ENCODE measurements around the gene COG3. TPM values are rescaled to one million over a fixed set of nuclear protein-coding genes. Genes with fewer than 3 reads are reported as not detected.
A peak's percentile ranks its signal among the peaks of the same experiment; 100 is the strongest.

Gene COG3
- total and polyA plus RNA-seq, 2 donors (not counting 1 experiment from before 2014, with no cell fraction given) = 24.0 to 37.5 TPM

DNA sequence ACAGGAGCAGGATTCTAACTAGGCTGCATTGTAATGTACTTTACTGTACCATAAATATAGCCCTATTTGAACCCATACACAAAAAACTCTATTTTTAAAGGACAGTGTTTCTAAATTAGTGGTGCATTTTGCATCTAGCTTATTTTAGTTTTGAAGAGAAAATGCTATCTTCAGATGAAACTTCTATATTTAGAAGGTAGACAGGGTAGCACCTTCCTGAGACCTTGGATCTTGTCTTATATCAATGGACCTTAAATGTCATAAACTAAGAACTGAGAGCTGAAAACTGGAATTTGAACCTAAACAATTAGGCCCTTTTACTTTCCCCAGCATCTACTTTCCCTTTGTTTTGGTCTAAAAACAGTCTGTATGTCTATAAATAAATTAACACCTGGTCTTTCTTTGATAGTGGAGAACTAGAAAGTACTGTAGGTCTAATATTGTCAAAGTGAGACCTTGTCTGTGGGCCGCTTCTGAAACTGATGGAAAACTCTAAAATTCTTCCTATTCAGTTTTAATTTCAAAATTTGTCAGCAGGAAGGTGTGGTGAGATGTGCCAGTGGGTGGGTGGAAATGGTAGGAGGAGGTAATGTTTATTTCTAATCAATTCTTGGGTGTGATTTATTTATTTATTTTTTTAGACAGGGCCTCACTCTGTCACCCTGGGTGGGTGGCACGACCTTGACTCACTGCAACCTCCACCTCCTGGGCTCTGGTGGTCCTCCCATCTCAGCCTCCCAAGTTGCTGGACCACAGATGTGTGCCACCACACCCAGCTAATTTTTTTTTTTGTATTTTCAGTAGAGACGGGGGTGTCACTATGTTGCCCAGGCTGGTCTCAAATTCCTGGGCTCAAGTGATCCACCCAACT, 10.1 kb downstream of the COG3 start:
- Histone ChIP-seq H3K9me3 (ENCODE audit: control insufficient read depth, insufficient read depth, low read depth, low read length) (no peaks in the 10 kb centered on the region), H3K4me1 (ENCODE audit: control insufficient read depth, extremely low read depth, insufficient read depth, low read length) (no peaks in the 10 kb centered on the region), H3K9ac (ENCODE audit: insufficient read depth, low read length) (no peak overlapping the region), H4K20me1 (ENCODE audit: control insufficient read depth, extremely low read depth, insufficient read depth, low read length) (no peaks in the 10 kb centered on the region), H3K79me2 (ENCODE audit: control insufficient read depth, insufficient read depth, low read length) (peaks cover 55% of the 10 kb centered on the region), H3K27ac (ENCODE audit: insufficient read depth, low read length) (no peak overlapping the region), H3K4me2 (ENCODE audit: extremely low read depth, insufficient read depth, low read length) (no peak overlapping the region), H3K4me3 (replicated peaks in 1 of 4; ENCODE audit: control extremely low read depth in 1 of 4, insufficient read depth in 1 of 4, low read depth in 3 of 4, low read length in 4 of 4) (no peak overlapping the region), H2AFZ (ENCODE audit: low read length) (no peak overlapping the region), H3K36me3 (ENCODE audit: control insufficient read depth, insufficient read depth, low read length) (no peaks in the 10 kb centered on the region), H3K27me3 (ENCODE audit: control insufficient read depth, insufficient read depth, low read length) (no peaks in the 10 kb centered on the region)
- no peak for TF ChIP-seq EZH2 (IDR thresholded peaks at IDR 0.05; ENCODE audit: low read length, missing control alignments)
- TF ChIP-seq, protein P1, sequence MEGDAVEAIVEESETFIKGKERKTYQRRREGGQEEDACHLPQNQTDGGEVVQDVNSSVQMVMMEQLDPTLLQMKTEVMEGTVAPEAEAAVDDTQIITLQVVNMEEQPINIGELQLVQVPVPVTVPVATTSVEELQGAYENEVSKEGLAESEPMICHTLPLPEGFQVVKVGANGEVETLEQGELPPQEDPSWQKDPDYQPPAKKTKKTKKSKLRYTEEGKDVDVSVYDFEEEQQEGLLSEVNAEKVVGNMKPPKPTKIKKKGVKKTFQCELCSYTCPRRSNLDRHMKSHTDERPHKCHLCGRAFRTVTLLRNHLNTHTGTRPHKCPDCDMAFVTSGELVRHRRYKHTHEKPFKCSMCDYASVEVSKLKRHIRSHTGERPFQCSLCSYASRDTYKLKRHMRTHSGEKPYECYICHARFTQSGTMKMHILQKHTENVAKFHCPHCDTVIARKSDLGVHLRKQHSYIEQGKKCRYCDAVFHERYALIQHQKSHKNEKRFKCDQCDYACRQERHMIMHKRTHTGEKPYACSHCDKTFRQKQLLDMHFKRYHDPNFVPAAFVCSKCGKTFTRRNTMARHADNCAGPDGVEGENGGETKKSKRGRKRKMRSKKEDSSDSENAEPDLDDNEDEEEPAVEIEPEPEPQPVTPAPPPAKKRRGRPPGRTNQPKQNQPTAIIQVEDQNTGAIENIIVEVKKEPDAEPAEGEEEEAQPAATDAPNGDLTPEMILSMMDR (conservative IDR thresholded peaks at IDR 0.05 in 1 of 2, IDR thresholded peaks at IDR 0.05 in 1 of 2; ENCODE audit: low read depth in 1 of 2, low read length in 2 of 2) = no peak
- no peak for DNase-seq (ENCODE audit: low read depth in 2 of 2)

DNA sequence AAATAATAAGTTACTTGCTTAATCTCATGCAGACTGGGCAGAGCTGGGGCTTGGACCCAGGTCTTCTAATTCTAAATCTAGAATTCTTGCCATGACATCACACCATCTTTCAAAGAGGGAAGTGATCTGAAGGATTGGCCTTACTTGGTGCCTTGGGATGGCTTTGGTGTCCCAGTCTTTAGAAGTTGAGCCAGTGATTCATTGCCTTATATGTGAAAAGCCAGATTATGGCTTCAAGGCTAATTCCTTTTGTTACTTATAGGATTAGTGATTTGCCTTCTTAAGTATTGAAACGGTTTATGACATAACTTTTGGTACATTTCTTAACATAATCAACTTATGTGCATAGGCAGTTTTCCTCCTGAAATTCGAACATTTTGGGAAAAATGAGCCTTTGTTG, 14.9 kb downstream of the COG3 start:
- TF ChIP-seq EZH2 (IDR thresholded peaks at IDR 0.05; ENCODE audit: low read length, missing control alignments) = no peak
- TF ChIP-seq, protein P1 (conservative IDR thresholded peaks at IDR 0.05 in 1 of 2, IDR thresholded peaks at IDR 0.05 in 1 of 2; ENCODE audit: low read depth in 1 of 2, low read length in 2 of 2) = no peak
- Histone ChIP-seq H3K27me3 (ENCODE audit: control insufficient read depth, insufficient read depth, low read length) (no peaks in the 10 kb centered on the region), H3K27ac (ENCODE audit: insufficient read depth, low read length) (no peak overlapping the region), H3K9me3 (ENCODE audit: control insufficient read depth, insufficient read depth, low read depth, low read length) (no peaks in the 10 kb centered on the region), H3K4me3 (replicated peaks in 1 of 4; ENCODE audit: control extremely low read depth in 1 of 4, insufficient read depth in 1 of 4, low read depth in 3 of 4, low read length in 4 of 4) (no peak overlapping the region), H3K79me2 (ENCODE audit: control insufficient read depth, insufficient read depth, low read length) (peaks cover 13% of the 10 kb centered on the region), H3K4me2 (ENCODE audit: extremely low read depth, insufficient read depth, low read length) (no peak overlapping the region), H3K4me1 (ENCODE audit: control insufficient read depth, extremely low read depth, insufficient read depth, low read length) (no peaks in the 10 kb centered on the region), H3K9ac (ENCODE audit: insufficient read depth, low read length) (no peak overlapping the region), H3K36me3 (ENCODE audit: control insufficient read depth, insufficient read depth, low read length) (no peaks in the 10 kb centered on the region), H2AFZ (ENCODE audit: low read length) (no peak overlapping the region), H4K20me1 (ENCODE audit: control insufficient read depth, extremely low read depth, insufficient read depth, low read length) (no peaks in the 10 kb centered on the region)
- DNase-seq (ENCODE audit: low read depth in 2 of 2) = no peak

DNA sequence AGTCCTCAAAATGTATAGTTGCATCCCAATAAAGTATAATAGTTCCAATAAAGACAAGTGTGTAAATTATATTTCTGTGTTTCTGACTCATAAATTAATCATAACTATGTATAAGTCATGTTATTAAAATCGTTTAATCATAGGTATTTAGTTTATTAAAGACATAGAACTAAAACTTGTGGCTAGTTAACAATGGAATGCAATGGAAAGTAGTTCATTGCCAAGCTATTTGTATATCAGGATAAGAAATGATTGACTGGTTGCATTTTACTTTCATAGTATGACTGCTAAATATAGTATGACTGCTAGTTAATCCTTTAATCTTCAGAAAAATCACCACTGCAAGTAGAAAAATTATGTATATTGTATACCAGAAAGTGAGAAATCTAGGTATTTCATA, 16.9 kb downstream of the COG3 start:
- H3K79me2 ChIP-seq (ENCODE audit: control insufficient read depth, insufficient read depth, low read length) = no peaks in the 10 kb centered on the region
- H3K4me3 ChIP-seq (replicated peaks in 1 of 4; ENCODE audit: control extremely low read depth in 1 of 4, insufficient read depth in 1 of 4, low read depth in 3 of 4, low read length in 4 of 4) = no peak overlapping the region
- H3K9ac ChIP-seq (ENCODE audit: insufficient read depth, low read length) = no peak overlapping the region
- peaks cover 4% of the 10 kb centered on the region for H3K36me3 ChIP-seq (ENCODE audit: control insufficient read depth, insufficient read depth, low read length)
- no peaks in the 10 kb centered on the region for H3K9me3 ChIP-seq (ENCODE audit: control insufficient read depth, insufficient read depth, low read depth, low read length)
- no peaks in the 10 kb centered on the region for H3K27me3 ChIP-seq (ENCODE audit: control insufficient read depth, insufficient read depth, low read length)
- no peak overlapping the region for H3K4me2 ChIP-seq (ENCODE audit: extremely low read depth, insufficient read depth, low read length)
- H3K27ac ChIP-seq (ENCODE audit: insufficient read depth, low read length) = no peak overlapping the region
- no peak overlapping the region for H2AFZ ChIP-seq (ENCODE audit: low read length)
- TF ChIP-seq, protein P1 (conservative IDR thresholded peaks at IDR 0.05 in 1 of 2, IDR thresholded peaks at IDR 0.05 in 1 of 2; ENCODE audit: low read depth in 1 of 2, low read length in 2 of 2) = no peak
- no peak for TF ChIP-seq EZH2 (IDR thresholded peaks at IDR 0.05; ENCODE audit: low read length, missing control alignments)
- H4K20me1 ChIP-seq (ENCODE audit: control insufficient read depth, extremely low read depth, insufficient read depth, low read length) = no peaks in the 10 kb centered on the region
- H3K4me1 ChIP-seq (ENCODE audit: control insufficient read depth, extremely low read depth, insufficient read depth, low read length) = no peaks in the 10 kb centered on the region
- DNase-seq (ENCODE audit: low read depth in 2 of 2) = peak in 1 of 2 donors; percentile 17

Data from fibroblast of lung (primary cell).